WTC11 (cell line): ENCODE data around the gene IDUA. TPM values are rescaled to one million over a fixed set of nuclear protein-coding genes. Genes with fewer than 3 reads are reported as not detected.

ENCODE experiments used
- ATAC-seq: fragments of 200-7000 bp; cut with Tn5 transposase; 2 replicates; pipeline ENCODE4 v1.10.0; 2021; ENCODE audit warnings: mild to moderate bottlenecking, moderate library complexity
- CTCF ChIA-PET: fragments of 300-600 bp; sonication (Branson Sonifier 250); formaldehyde crosslinking; loops from one replicate; lab custom pipeline; 2021; ENCODE audit warnings: antibody characterized with exemption; lab: Charles Lee
- POLR2A ChIA-PET: fragments of 350-600 bp; sonication (Branson Sonifier 250); formaldehyde crosslinking; loops from one replicate; lab custom pipeline; 2021; ENCODE audit warnings: antibody characterized with exemption; lab: Charles Lee
- DNase-seq: peaks from one replicate; pipeline ENCODE4 v3.0.0; 2021; ENCODE audit warnings: low spot score
- H3K27ac Mint-ChIP-seq: 2 replicates; pipeline ENCODE4 v1.8.0; 2021; ENCODE audit warnings: mixed read lengths
- H3K27me3 Mint-ChIP-seq: 2 replicates; pipeline ENCODE4 v1.8.0; 2021; ENCODE audit warnings: low read depth, mild to moderate bottlenecking, moderate library complexity, mixed read lengths
- H3K36me3 Mint-ChIP-seq: 2 replicates; pipeline ENCODE4 v1.8.0; 2021; ENCODE audit warnings: mixed read lengths
- H3K4me1 Mint-ChIP-seq: 2 replicates; pipeline ENCODE4 v1.8.0; 2022; ENCODE audit warnings: mixed read lengths
- H3K4me3 Mint-ChIP-seq: 2 replicates; pipeline ENCODE4 v1.8.0; 2021; ENCODE audit warnings: mild to moderate bottlenecking, moderate library complexity, mixed read lengths
- H3K9me3 Mint-ChIP-seq: 2 replicates; pipeline ENCODE4 v1.8.0; 2021; ENCODE audit warnings: mixed read lengths
- ESRRA ChIP-seq: sonication (generic); formaldehyde crosslinking; IDR thresholded peaks from 2 replicates; pipeline ENCODE4 v1.8.1; 2022; ENCODE audit warnings: mild to moderate bottlenecking, missing genetic modification reagents, borderline replicate concordance
- FOXJ3 ChIP-seq: sonication (generic); formaldehyde crosslinking; IDR thresholded peaks from 2 replicates; pipeline ENCODE4 v1.9.0; 2021; ENCODE audit warnings: missing genetic modification reagents, mild to moderate bottlenecking, borderline replicate concordance
- KAT7 ChIP-seq: sonication (generic); formaldehyde crosslinking; IDR thresholded peaks from 2 replicates; pipeline ENCODE4 v1.8.1; 2023; ENCODE audit warnings: missing genetic modification reagents, mild to moderate bottlenecking, borderline replicate concordance
- MXD4 ChIP-seq: fragments of 250-450 bp; sonication (Bioruptor Pico); IDR thresholded peaks from 2 replicates; pipeline ENCODE4 v1.8.0; 2021; ENCODE audit warnings: mild to moderate bottlenecking, moderate library complexity, borderline replicate concordance
- OVOL2 ChIP-seq: fragments of 250-450 bp; sonication (Bioruptor Pico); IDR thresholded peaks from 2 replicates; pipeline ENCODE4 v1.9.0; 2021; ENCODE audit warnings: mild to moderate bottlenecking, borderline replicate concordance
- SMAD4 ChIP-seq: sonication (generic); formaldehyde crosslinking; IDR thresholded peaks from 2 replicates; pipeline ENCODE4 v1.8.0; 2022; ENCODE audit warnings: mild to moderate bottlenecking, missing genetic modification reagents
- SOX15 ChIP-seq: fragments of 250-450 bp; sonication (Bioruptor Pico); IDR thresholded peaks from 2 replicates; pipeline ENCODE4 v1.9.0; 2021; ENCODE audit warnings: mild to moderate bottlenecking
- ZNF219 ChIP-seq: sonication (generic); formaldehyde crosslinking; IDR thresholded peaks from 2 replicates; pipeline ENCODE4 v1.8.0; 2023; ENCODE audit warnings: missing genetic modification reagents, mild to moderate bottlenecking, borderline replicate concordance
- total RNA-seq: library from RNA; stranded (reverse); gene quantifications from 3 replicates; pipeline ENCODE4 v1.2.3, GENCODE V29; 2021
- TF ChIP-seq, protein P1 (sequence below): fragments of 250-450 bp; sonication (Bioruptor Pico); IDR thresholded peaks from 2 replicates; pipeline ENCODE4 v1.9.0; 2021; ENCODE audit warnings: moderate library complexity, mild to moderate bottlenecking, inconsistent platforms, borderline replicate concordance
- TF ChIP-seq, protein P2 (sequence below): sonication (generic); formaldehyde crosslinking; IDR thresholded peaks from 2 replicates; pipeline ENCODE4 v1.8.1; 2023; ENCODE audit warnings: mild to moderate bottlenecking, missing genetic modification reagents, moderate library complexity
- TF ChIP-seq, protein P3 (sequence below): sonication (generic); formaldehyde crosslinking; IDR thresholded peaks from 2 replicates; pipeline ENCODE4 v1.8.0; 2023; ENCODE audit warnings: missing genetic modification reagents, mild to moderate bottlenecking, borderline replicate concordance
- TF ChIP-seq, protein P4 (sequence below): fragments of 250-450 bp; sonication (Bioruptor Pico); IDR thresholded peaks from 2 replicates; pipeline ENCODE4 v1.9.0; 2021; ENCODE audit warnings: mild to moderate bottlenecking
- TF ChIP-seq, protein P5 (sequence below): sonication (generic); formaldehyde crosslinking; IDR thresholded peaks from 2 replicates; pipeline ENCODE4 v1.8.1; 2022; ENCODE audit warnings: mild to moderate bottlenecking, missing genetic modification reagents, moderate library complexity, borderline replicate concordance
- TF ChIP-seq, protein P6 (sequence below): fragments of 250-450 bp; sonication (Bioruptor Pico); IDR thresholded peaks from 2 replicates; pipeline ENCODE4 v1.9.0; 2021; ENCODE audit warnings: mild to moderate bottlenecking
- TF ChIP-seq, protein P7 (sequence below): sonication (generic); formaldehyde crosslinking; conservative IDR thresholded peaks from 2 replicates; pipeline ENCODE4 v1.8.1; 2023; ENCODE audit warnings: mild to moderate bottlenecking, low read depth, missing genetic modification reagents, moderate library complexity

IDUA gene
- total RNA-seq, 1 experiment from 2014 or later, result 8.7 TPM

DNA sequence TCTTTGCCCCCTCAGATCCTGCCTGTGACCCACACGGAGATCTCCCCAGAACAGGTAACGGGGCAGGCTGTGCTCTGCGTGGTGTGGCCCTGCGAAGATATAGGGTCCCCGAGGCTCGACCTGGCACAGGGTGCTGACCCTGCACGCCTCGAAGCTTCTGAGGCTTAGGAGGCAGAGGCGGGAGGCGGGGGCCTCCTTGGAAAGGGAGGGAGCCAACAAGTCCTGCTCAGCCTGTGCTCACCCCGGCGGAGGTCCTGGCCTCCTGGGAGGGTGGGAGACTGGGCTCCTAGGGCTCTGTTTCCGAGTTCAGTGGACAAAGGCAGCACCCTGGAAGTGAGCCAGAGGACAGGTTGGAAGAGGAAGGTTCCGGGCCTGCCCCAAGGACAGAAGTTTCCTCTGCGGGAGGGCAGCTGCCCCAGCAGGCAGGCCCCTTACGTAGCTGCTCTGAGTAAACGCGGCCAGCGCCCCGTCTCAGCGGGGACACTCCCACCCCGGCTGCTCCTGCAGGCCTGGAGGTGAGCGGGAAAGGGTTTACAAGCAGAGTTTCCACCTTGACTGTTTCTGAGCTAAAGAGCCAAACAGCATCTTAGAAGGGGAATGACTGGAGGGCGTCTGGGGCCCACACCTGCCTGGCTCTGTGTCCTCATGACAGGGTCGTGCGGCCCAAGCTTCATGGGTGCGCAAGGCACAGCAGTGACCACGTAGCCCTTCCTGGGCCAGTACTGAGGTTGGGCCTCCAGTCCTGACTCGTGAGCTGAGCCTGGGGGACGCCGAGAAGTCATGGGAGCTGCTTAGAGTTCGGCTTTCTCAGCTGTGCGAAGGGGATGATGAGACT, 38.5 kb upstream of the IDUA start:
- Mint-ChIP-seq H3K36me3 (no peaks in the 10 kb centered on the region), H3K9me3 (no peaks in the 10 kb centered on the region), H3K4me3 (no peak overlapping the region), H3K4me1 (peaks cover 13% of the 10 kb centered on the region), H3K27ac (peak overlapping the region; percentile 62), H3K27me3 (peaks cover 26% of the 10 kb centered on the region)
- CTCF ChIA-PET, result no interaction called here
- POLR2A ChIA-PET, result interaction anchor here (1.2 kb wide), 1 partner anchor 16 kb away, joined by 5 read pairs; the partner anchor contains the start of genes GAK and TMEM175
- ATAC-seq (no peak), DNase-seq (no peak)
- TF ChIP-seq KAT7 (CRISPR knock-in tag), result no peak
- TF ChIP-seq, protein P1, sequence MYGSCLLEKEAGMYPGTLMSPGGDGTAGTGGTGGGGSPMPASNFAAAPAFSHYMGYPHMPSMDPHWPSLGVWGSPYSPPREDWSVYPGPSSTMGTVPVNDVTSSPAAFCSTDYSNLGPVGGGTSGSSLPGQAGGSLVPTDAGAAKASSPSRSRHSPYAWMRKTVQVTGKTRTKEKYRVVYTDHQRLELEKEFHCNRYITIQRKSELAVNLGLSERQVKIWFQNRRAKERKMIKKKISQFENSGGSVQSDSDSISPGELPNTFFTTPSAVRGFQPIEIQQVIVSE, result no peak
- TF ChIP-seq, protein P2, sequence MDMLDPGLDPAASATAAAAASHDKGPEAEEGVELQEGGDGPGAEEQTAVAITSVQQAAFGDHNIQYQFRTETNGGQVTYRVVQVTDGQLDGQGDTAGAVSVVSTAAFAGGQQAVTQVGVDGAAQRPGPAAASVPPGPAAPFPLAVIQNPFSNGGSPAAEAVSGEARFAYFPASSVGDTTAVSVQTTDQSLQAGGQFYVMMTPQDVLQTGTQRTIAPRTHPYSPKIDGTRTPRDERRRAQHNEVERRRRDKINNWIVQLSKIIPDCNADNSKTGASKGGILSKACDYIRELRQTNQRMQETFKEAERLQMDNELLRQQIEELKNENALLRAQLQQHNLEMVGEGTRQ (CRISPR knock-in tag), result no peak
- no peak for TF ChIP-seq ESRRA (CRISPR knock-in tag)
- TF ChIP-seq FOXJ3 (CRISPR knock-in tag), result no peak
- no peak for TF ChIP-seq SOX15 (CRISPR knock-in tag)
- TF ChIP-seq OVOL2, result no peak
- TF ChIP-seq ZNF219 (CRISPR knock-in tag), result no peak
- TF ChIP-seq, protein P3, sequence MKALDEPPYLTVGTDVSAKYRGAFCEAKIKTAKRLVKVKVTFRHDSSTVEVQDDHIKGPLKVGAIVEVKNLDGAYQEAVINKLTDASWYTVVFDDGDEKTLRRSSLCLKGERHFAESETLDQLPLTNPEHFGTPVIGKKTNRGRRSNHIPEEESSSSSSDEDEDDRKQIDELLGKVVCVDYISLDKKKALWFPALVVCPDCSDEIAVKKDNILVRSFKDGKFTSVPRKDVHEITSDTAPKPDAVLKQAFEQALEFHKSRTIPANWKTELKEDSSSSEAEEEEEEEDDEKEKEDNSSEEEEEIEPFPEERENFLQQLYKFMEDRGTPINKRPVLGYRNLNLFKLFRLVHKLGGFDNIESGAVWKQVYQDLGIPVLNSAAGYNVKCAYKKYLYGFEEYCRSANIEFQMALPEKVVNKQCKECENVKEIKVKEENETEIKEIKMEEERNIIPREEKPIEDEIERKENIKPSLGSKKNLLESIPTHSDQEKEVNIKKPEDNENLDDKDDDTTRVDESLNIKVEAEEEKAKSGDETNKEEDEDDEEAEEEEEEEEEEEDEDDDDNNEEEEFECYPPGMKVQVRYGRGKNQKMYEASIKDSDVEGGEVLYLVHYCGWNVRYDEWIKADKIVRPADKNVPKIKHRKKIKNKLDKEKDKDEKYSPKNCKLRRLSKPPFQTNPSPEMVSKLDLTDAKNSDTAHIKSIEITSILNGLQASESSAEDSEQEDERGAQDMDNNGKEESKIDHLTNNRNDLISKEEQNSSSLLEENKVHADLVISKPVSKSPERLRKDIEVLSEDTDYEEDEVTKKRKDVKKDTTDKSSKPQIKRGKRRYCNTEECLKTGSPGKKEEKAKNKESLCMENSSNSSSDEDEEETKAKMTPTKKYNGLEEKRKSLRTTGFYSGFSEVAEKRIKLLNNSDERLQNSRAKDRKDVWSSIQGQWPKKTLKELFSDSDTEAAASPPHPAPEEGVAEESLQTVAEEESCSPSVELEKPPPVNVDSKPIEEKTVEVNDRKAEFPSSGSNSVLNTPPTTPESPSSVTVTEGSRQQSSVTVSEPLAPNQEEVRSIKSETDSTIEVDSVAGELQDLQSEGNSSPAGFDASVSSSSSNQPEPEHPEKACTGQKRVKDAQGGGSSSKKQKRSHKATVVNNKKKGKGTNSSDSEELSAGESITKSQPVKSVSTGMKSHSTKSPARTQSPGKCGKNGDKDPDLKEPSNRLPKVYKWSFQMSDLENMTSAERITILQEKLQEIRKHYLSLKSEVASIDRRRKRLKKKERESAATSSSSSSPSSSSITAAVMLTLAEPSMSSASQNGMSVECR (CRISPR knock-in tag), result no peak
- TF ChIP-seq SMAD4, result no peak
- TF ChIP-seq, protein P4, sequence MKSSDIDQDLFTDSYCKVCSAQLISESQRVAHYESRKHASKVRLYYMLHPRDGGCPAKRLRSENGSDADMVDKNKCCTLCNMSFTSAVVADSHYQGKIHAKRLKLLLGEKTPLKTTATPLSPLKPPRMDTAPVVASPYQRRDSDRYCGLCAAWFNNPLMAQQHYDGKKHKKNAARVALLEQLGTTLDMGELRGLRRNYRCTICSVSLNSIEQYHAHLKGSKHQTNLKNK (CRISPR knock-in tag), result no peak
- TF ChIP-seq, protein P5, sequence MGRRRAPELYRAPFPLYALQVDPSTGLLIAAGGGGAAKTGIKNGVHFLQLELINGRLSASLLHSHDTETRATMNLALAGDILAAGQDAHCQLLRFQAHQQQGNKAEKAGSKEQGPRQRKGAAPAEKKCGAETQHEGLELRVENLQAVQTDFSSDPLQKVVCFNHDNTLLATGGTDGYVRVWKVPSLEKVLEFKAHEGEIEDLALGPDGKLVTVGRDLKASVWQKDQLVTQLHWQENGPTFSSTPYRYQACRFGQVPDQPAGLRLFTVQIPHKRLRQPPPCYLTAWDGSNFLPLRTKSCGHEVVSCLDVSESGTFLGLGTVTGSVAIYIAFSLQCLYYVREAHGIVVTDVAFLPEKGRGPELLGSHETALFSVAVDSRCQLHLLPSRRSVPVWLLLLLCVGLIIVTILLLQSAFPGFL, result no peak

DNA sequence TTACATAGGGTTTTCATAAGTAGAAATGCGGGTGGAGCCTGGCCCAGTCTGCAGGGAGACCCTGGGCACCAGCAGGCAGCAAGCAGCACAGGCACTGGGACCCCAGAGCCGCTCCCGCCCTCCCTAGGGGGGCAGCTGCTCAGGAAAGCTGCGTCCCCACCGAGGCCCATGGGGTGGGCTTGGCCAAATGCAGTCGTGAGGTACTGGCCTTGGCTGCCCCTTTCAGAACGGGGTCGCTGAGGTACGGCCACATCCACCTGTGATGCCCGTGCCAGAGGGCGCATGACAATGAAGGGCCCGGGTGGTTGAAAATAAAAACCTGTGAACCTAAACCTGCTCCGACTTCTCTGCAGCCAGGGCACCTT, 37.9 kb upstream of the IDUA start:
- DNase-seq, result no peak
- Mint-ChIP-seq H3K4me3 (no peak overlapping the region), H3K27ac (no peak overlapping the region; the same call in 1 of the 2 replicates), H3K9me3 (no peaks in the 10 kb centered on the region), H3K36me3 (no peaks in the 10 kb centered on the region), H3K27me3 (peaks cover 21% of the 10 kb centered on the region), H3K4me1 (peaks cover 13% of the 10 kb centered on the region)
- no peak for ATAC-seq
- POLR2A ChIA-PET, result interaction anchor here (1.2 kb wide), 1 partner anchor 17 kb away, joined by 5 read pairs; the partner anchor contains the start of genes GAK and TMEM175
- CTCF ChIA-PET, result no interaction called here
- TF ChIP-seq, protein P6, sequence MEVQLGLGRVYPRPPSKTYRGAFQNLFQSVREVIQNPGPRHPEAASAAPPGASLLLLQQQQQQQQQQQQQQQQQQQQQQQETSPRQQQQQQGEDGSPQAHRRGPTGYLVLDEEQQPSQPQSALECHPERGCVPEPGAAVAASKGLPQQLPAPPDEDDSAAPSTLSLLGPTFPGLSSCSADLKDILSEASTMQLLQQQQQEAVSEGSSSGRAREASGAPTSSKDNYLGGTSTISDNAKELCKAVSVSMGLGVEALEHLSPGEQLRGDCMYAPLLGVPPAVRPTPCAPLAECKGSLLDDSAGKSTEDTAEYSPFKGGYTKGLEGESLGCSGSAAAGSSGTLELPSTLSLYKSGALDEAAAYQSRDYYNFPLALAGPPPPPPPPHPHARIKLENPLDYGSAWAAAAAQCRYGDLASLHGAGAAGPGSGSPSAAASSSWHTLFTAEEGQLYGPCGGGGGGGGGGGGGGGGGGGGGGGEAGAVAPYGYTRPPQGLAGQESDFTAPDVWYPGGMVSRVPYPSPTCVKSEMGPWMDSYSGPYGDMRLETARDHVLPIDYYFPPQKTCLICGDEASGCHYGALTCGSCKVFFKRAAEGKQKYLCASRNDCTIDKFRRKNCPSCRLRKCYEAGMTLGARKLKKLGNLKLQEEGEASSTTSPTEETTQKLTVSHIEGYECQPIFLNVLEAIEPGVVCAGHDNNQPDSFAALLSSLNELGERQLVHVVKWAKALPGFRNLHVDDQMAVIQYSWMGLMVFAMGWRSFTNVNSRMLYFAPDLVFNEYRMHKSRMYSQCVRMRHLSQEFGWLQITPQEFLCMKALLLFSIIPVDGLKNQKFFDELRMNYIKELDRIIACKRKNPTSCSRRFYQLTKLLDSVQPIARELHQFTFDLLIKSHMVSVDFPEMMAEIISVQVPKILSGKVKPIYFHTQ (CRISPR knock-in tag), result no peak
- TF ChIP-seq, protein P7, sequence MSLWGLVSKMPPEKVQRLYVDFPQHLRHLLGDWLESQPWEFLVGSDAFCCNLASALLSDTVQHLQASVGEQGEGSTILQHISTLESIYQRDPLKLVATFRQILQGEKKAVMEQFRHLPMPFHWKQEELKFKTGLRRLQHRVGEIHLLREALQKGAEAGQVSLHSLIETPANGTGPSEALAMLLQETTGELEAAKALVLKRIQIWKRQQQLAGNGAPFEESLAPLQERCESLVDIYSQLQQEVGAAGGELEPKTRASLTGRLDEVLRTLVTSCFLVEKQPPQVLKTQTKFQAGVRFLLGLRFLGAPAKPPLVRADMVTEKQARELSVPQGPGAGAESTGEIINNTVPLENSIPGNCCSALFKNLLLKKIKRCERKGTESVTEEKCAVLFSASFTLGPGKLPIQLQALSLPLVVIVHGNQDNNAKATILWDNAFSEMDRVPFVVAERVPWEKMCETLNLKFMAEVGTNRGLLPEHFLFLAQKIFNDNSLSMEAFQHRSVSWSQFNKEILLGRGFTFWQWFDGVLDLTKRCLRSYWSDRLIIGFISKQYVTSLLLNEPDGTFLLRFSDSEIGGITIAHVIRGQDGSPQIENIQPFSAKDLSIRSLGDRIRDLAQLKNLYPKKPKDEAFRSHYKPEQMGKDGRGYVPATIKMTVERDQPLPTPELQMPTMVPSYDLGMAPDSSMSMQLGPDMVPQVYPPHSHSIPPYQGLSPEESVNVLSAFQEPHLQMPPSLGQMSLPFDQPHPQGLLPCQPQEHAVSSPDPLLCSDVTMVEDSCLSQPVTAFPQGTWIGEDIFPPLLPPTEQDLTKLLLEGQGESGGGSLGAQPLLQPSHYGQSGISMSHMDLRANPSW, result no peak
- no peak for TF ChIP-seq MXD4 (CRISPR knock-in tag)
